Liver (tissue), 9 donors: ENCODE measurements around the gene MFNG. TPM values are rescaled to one million over a fixed set of nuclear protein-coding genes. Genes with fewer than 3 reads are reported as not detected.
A peak's percentile ranks its signal among the peaks of the same experiment; 100 is the strongest.

Source experiments
- DNase-seq: peaks from one replicate; pipeline ENCODE4 v3.0.0-alpha.2; 2017; ENCODE audit warnings: low spot score
- H3K27ac ChIP-seq, 2 donors: one replicate each; pipeline ENCODE4 v1.7.0; 2013; ENCODE audit warnings: inconsistent platforms in 2 of 2, low read length in 2 of 2, control low read depth in 1 of 2, low read depth in 1 of 2, mild to moderate bottlenecking in 1 of 2
- H3K27me3 ChIP-seq, 4 donors: one replicate each; pipeline versions ENCODE4 v1.6.1 to v1.7.0; 2013; ENCODE audit warnings: low read length in 3 of 4, inconsistent platforms in 1 of 4, mild to moderate bottlenecking in 1 of 4, moderate library complexity in 1 of 4; ENCODE audit not compliant: control insufficient read depth in 4 of 4, insufficient read depth in 4 of 4
- H3K36me3 ChIP-seq, 4 donors: one replicate each; pipeline versions ENCODE4 v1.6.1 to v1.7.0; 2013; ENCODE audit warnings: low read length in 3 of 4, mild to moderate bottlenecking in 3 of 4, low read depth in 1 of 4, moderate library complexity in 1 of 4; ENCODE audit not compliant: control insufficient read depth in 4 of 4, insufficient read depth in 3 of 4
- H3K4me1 ChIP-seq, 4 donors: one replicate each; pipeline versions ENCODE4 v1.6.1 to v1.7.0; 2013; ENCODE audit warnings: low read length in 3 of 4, mild to moderate bottlenecking in 3 of 4, moderate library complexity in 1 of 4; ENCODE audit not compliant: control insufficient read depth in 4 of 4, insufficient read depth in 4 of 4
- H3K4me3 ChIP-seq, 3 donors: one replicate each; pipeline versions ENCODE4 v1.6.1 to v1.7.0; 2013; ENCODE audit warnings: low read length in 3 of 3, control low read depth in 1 of 3, low read depth in 1 of 3, mild to moderate bottlenecking in 1 of 3
- H3K9ac ChIP-seq, 2 donors: one replicate each; pipeline ENCODE4 v1.7.0; 2013; ENCODE audit warnings: low read length in 2 of 2, mild to moderate bottlenecking in 2 of 2, moderate library complexity in 2 of 2, control low read depth in 1 of 2, low read depth in 1 of 2
- H3K9me3 ChIP-seq, 4 donors: one replicate each; pipeline versions ENCODE4 v1.6.1 to v1.7.0; 2013; ENCODE audit warnings: low read length in 3 of 4; ENCODE audit not compliant: control insufficient read depth in 4 of 4
- ATF3 ChIP-seq: IDR thresholded peaks from 2 replicates; pipeline ENCODE4 v1.6.1; 2016; ENCODE audit warnings: antibody characterized with exemption
- EGR1 ChIP-seq, 2 donors: IDR thresholded peaks; 2 replicates each; pipeline ENCODE4 v1.6.1; 2016 to 2018; ENCODE audit warnings: antibody characterized with exemption in 2 of 2, low read depth in 2 of 2
- FOXA2 ChIP-seq: IDR thresholded peaks from 2 replicates; pipeline ENCODE4 v1.6.1; 2016; ENCODE audit warnings: antibody characterized with exemption
- GABPA ChIP-seq, 2 donors: IDR thresholded peaks in 1 of 2; conservative IDR thresholded peaks in 1 of 2; 2 replicates each; pipeline ENCODE4 v1.6.1; 2016; ENCODE audit warnings: antibody characterized with exemption in 2 of 2, mild to moderate bottlenecking in 1 of 2, moderate library complexity in 1 of 2
- HNF4A ChIP-seq, 2 donors: conservative IDR thresholded peaks; 2 replicates each; pipeline ENCODE4 v1.6.1; 2016; ENCODE audit warnings: antibody characterized with exemption in 2 of 2, mild to moderate bottlenecking in 2 of 2
- HNF4G ChIP-seq: IDR thresholded peaks from 2 replicates; pipeline ENCODE4 v1.6.1; 2016; ENCODE audit warnings: antibody characterized with exemption
- JUND ChIP-seq, 2 donors: IDR thresholded peaks; 2 replicates each; pipeline ENCODE4 v1.6.1; 2016; ENCODE audit warnings: antibody characterized with exemption in 2 of 2
- MAX ChIP-seq: IDR thresholded peaks from 2 replicates; pipeline ENCODE4 v1.6.1; 2016; ENCODE audit warnings: antibody characterized with exemption
- RAD21 ChIP-seq, 2 donors: IDR thresholded peaks; 2 replicates each; pipeline ENCODE4 v1.6.1; 2016; ENCODE audit warnings: antibody characterized with exemption in 2 of 2, mild to moderate bottlenecking in 2 of 2
- RXRA ChIP-seq, 2 donors: IDR thresholded peaks; 2 replicates each; pipeline ENCODE4 v1.6.1; 2017 to 2018; ENCODE audit warnings: antibody characterized with exemption in 2 of 2, mild to moderate bottlenecking in 1 of 2
- SP1 ChIP-seq: IDR thresholded peaks from 2 replicates; pipeline ENCODE4 v1.6.1; 2018; ENCODE audit warnings: antibody characterized with exemption, mild to moderate bottlenecking
- TAF1 ChIP-seq: conservative IDR thresholded peaks from 2 replicates; pipeline ENCODE4 v1.6.1; 2016; ENCODE audit warnings: antibody characterized with exemption, mild to moderate bottlenecking
- YY1 ChIP-seq: IDR thresholded peaks from 2 replicates; pipeline ENCODE4 v1.6.1; 2016; ENCODE audit warnings: antibody characterized with exemption, mild to moderate bottlenecking
- WGBS: extraction: QIAGEN DNeasy Blood & Tissue Kit; methylation state at CpG from one replicate; pipeline ENCODE4 v1.1.7; 2013; 5-methylcytosine and 5-hydroxymethylcytosine counted together
- polyA plus RNA-seq, 2 donors: library from polyadenylated mRNA; stranded (reverse) in 1 of 2; unstranded in 1 of 2; fragments of 200-250 nt in 1 of 2; fragments of >200 nt in 1 of 2; fragmentation: Nextera tagmentation in 1 of 2; extraction: Ambion mirVana in 1 of 2; gene quantifications; one replicate each; pipeline versions ENCODE4 v1.2.1 to v1.2.3, GENCODE V29; 2013 to 2015
- total RNA-seq, 2 donors: library from RNA; depleted of rRNA; stranded (reverse); fragments of >200 nt; gene quantifications; one replicate each; pipeline ENCODE4 v1.2.3, GENCODE V29; 2014
- TF ChIP-seq, protein P1 (sequence below): IDR thresholded peaks from 2 replicates; pipeline ENCODE4 v1.6.1; 2016; ENCODE audit warnings: antibody characterized with exemption
- TF ChIP-seq, protein P2 (sequence below): fragments of 150-350 bp; IDR thresholded peaks from 2 replicates; pipeline ENCODE4 v1.5.1; 2017; ENCODE audit warnings: improper control_type of control experiment, low read depth, low read length; ENCODE audit not compliant: missing input control
- TF ChIP-seq, protein P3 (sequence below): IDR thresholded peaks from 2 replicates; pipeline ENCODE4 v1.6.1; 2016; ENCODE audit warnings: antibody characterized with exemption, mild to moderate bottlenecking
- donor health status: healthy.
- donor health status: healthy.
- donor health status: healthy.
- donor health status: healthy.
- donor health status: healthy.

The MFNG gene
- total and polyA plus RNA-seq, 4 donors: 5.0 to 10.7 (median 7.4) TPM

DNA sequence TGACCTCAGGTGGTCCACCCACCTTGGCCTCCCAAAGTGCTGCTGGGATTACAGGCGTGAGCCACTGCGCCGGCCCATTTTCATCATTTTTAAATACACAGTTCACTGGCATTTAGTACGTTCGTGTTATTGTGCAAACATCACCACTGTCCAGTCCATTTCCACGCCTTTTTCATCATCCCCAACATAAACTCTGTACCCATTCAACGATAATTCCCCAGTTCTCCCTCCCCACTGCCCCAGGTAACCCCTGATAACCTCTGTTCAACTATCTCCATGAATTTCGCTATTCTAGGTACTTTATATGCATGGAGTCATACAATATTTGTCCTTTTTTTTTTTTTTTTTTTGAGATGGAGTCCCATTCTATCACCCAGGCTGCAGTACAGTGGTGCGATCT lies 40.7 kb downstream of the MFNG start:
- DNase-seq: no peak
- Histone ChIP-seq H3K36me3 (no peaks in the 10 kb centered on the region), H3K27me3 (peaks cover 0 to 6% (median 0%) of the 10 kb centered on the region in 4 donors), H3K27ac (no peak overlapping the region), H3K4me1 (no peaks in the 10 kb centered on the region), H3K9me3 (peaks cover 0 to 4% (median 2%) of the 10 kb centered on the region in 4 donors), H3K4me3 (no peak overlapping the region), H3K9ac (no peak overlapping the region)
- TF ChIP-seq TAF1: no peak
- TF ChIP-seq JUND (IDR thresholded peaks at IDR 0.05): no peak
- no peak for TF ChIP-seq HNF4A (conservative IDR thresholded peaks at IDR 0.05)
- TF ChIP-seq YY1: no peak
- TF ChIP-seq RAD21 (IDR thresholded peaks at IDR 0.05): no peak
- no peak for TF ChIP-seq RXRA (IDR thresholded peaks at IDR 0.05)
- no peak for TF ChIP-seq HNF4G
- no peak for TF ChIP-seq EGR1 (IDR thresholded peaks at IDR 0.05; ENCODE audit: low read depth in 2 of 2)
- TF ChIP-seq, protein P1, sequence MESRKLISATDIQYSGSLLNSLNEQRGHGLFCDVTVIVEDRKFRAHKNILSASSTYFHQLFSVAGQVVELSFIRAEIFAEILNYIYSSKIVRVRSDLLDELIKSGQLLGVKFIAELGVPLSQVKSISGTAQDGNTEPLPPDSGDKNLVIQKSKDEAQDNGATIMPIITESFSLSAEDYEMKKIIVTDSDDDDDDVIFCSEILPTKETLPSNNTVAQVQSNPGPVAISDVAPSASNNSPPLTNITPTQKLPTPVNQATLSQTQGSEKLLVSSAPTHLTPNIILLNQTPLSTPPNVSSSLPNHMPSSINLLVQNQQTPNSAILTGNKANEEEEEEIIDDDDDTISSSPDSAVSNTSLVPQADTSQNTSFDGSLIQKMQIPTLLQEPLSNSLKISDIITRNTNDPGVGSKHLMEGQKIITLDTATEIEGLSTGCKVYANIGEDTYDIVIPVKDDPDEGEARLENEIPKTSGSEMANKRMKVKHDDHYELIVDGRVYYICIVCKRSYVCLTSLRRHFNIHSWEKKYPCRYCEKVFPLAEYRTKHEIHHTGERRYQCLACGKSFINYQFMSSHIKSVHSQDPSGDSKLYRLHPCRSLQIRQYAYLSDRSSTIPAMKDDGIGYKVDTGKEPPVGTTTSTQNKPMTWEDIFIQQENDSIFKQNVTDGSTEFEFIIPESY: no peak
- TF ChIP-seq MAX: no peak
- no peak for TF ChIP-seq ATF3
- TF ChIP-seq, protein P2, sequence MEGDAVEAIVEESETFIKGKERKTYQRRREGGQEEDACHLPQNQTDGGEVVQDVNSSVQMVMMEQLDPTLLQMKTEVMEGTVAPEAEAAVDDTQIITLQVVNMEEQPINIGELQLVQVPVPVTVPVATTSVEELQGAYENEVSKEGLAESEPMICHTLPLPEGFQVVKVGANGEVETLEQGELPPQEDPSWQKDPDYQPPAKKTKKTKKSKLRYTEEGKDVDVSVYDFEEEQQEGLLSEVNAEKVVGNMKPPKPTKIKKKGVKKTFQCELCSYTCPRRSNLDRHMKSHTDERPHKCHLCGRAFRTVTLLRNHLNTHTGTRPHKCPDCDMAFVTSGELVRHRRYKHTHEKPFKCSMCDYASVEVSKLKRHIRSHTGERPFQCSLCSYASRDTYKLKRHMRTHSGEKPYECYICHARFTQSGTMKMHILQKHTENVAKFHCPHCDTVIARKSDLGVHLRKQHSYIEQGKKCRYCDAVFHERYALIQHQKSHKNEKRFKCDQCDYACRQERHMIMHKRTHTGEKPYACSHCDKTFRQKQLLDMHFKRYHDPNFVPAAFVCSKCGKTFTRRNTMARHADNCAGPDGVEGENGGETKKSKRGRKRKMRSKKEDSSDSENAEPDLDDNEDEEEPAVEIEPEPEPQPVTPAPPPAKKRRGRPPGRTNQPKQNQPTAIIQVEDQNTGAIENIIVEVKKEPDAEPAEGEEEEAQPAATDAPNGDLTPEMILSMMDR: no peak
- TF ChIP-seq FOXA2: no peak
- TF ChIP-seq, protein P3, sequence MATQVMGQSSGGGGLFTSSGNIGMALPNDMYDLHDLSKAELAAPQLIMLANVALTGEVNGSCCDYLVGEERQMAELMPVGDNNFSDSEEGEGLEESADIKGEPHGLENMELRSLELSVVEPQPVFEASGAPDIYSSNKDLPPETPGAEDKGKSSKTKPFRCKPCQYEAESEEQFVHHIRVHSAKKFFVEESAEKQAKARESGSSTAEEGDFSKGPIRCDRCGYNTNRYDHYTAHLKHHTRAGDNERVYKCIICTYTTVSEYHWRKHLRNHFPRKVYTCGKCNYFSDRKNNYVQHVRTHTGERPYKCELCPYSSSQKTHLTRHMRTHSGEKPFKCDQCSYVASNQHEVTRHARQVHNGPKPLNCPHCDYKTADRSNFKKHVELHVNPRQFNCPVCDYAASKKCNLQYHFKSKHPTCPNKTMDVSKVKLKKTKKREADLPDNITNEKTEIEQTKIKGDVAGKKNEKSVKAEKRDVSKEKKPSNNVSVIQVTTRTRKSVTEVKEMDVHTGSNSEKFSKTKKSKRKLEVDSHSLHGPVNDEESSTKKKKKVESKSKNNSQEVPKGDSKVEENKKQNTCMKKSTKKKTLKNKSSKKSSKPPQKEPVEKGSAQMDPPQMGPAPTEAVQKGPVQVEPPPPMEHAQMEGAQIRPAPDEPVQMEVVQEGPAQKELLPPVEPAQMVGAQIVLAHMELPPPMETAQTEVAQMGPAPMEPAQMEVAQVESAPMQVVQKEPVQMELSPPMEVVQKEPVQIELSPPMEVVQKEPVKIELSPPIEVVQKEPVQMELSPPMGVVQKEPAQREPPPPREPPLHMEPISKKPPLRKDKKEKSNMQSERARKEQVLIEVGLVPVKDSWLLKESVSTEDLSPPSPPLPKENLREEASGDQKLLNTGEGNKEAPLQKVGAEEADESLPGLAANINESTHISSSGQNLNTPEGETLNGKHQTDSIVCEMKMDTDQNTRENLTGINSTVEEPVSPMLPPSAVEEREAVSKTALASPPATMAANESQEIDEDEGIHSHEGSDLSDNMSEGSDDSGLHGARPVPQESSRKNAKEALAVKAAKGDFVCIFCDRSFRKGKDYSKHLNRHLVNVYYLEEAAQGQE: no peak
- no peak for TF ChIP-seq GABPA (IDR thresholded peaks at IDR 0.05 in 1 of 2, conservative IDR thresholded peaks at IDR 0.05 in 1 of 2)
- WGBS: 67% methylated on average over 9 of the region's 9 CpGs

GRCh38 chr22:37443977-37444376 lies 42.2 kb downstream of the MFNG start:
- 53% methylated on average over 7 of the region's 7 CpGs for WGBS
- H3K4me3 ChIP-seq: no peak overlapping the region
- no peak for TF ChIP-seq SP1
- TF ChIP-seq HNF4A (conservative IDR thresholded peaks at IDR 0.05): peak; percentile 25 to 43
- no peaks in the 10 kb centered on the region for H3K36me3 ChIP-seq
- H3K4me1 ChIP-seq: no peaks in the 10 kb centered on the region
- H3K9ac ChIP-seq: no peak overlapping the region
- peaks cover 0 to 6% (median 0%) of the 10 kb centered on the region in 4 donors for H3K27me3 ChIP-seq
- H3K27ac ChIP-seq: no peak overlapping the region
- no peak for DNase-seq
- H3K9me3 ChIP-seq: peaks cover 0 to 4% (median 2%) of the 10 kb centered on the region in 4 donors
